GM10266 (cell line): ENCODE results near the gene RPL4.
"Not testable (repeated sequence)": the region's sequence is repeated elsewhere in the genome, so short reads cannot be mapped to it uniquely, and the experiment has no call there.

Experiments
- DNase-seq: peaks from one replicate; pipeline ENCODE4 v3.0.0; 2012; ENCODE audit errors: extremely low spot score
- CTCF ChIP-seq: IDR thresholded peaks from 2 replicates; pipeline ENCODE4 v1.5.1; 2012; ENCODE audit warnings: mild to moderate bottlenecking, low read depth; ENCODE audit not compliant: control insufficient read depth, insufficient read depth; ENCODE audit errors: missing control alignments

Gene RPL4

GRCh38 chr15:66462627-66463026 lies 42.0 kb downstream of the RPL4 start:
- DNase-seq, result no peak
- TF ChIP-seq CTCF, result no peak

GRCh38 chr15:66461917-66462316 lies 42.7 kb downstream of the RPL4 start:
- DNase-seq, result no peak
- TF ChIP-seq CTCF, result no peak

- not testable (repeated sequence) for DNase-seq
These were observed 43.4 kb downstream of the RPL4 start for GRCh38 chr15:66461294-66461693.

- no peak for DNase-seq
These were observed 44.6 kb downstream of the RPL4 start for GRCh38 chr15:66459818-66460615.

GRCh38 chr15:66456211-66456610 lies 48.4 kb downstream of the RPL4 start:
- no peak for DNase-seq
- no peak for TF ChIP-seq CTCF

More at GRCh38 chr15:66459818-66460615, 44.6 kb downstream of the RPL4 start:
- no peak for TF ChIP-seq CTCF

GRCh38 chr15:66454143-66454542 lies 50.5 kb downstream of the RPL4 start:
- TF ChIP-seq CTCF, result no peak
- no peak for DNase-seq

GRCh38 chr15:66452971-66453580 lies 51.6 kb downstream of the RPL4 start:
- DNase-seq, result no peak
- no peak for TF ChIP-seq CTCF

GRCh38 chr15:66452420-66452819 lies 52.2 kb downstream of the RPL4 start:
- no peak for TF ChIP-seq CTCF
- DNase-seq, result no peak
